ENCODE measurements around the gene ZFYVE16.
"Not testable (repeated sequence)": the region's sequence is repeated elsewhere in the genome, so short reads cannot be mapped to it uniquely, and the experiment has no call there.

ZFYVE16 gene

DNA sequence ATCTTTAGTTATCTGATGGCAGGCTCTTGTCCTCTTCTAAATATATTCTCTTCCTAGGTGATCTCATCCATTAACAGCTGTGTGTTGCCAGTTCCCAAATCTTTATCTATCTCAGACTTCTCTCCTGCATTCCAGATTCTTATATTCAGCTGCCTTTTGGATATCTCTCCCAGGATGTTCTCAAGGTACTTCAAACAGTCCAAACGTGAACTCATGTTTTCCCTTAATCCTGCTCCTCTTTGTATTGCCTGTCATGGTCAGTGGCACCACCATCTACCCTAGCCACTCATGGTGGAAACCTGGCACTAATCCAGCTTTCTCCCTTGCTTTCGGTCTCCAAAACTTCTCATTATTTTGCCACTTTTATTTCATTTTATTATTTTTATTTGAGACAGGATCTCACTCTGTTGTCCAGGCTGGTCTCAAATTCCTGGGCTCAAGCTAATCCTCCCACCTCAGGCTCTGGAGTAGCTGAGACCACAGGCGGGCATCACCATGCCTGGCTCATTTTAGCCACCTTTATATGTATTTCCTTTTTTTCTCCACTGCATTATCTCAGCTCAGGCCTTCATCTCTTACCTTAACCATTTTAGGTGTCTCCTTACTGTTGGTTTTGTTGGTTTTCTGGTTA, 3.8 kb downstream of the ZFYVE16 start:
- no peak for DNase-seq

DNA sequence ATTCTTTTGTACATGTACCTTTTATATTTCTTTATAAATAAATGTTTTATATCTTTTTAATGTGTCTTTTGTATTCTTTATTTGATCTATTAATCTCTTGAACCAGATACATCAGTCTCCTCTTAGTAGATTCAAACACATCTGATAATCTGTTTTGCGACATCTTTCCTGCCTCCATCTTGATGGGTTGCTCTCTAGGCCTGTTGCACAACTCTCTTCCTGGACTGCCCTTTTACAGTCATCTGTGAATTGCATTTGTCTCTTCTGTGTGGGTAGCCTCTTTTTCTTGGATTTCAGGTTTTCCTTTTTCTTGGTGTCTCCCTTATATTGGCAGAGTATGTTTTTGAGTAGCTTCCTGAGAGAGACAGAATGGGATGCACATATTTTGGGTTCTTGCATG, 6.2 kb downstream of the ZFYVE16 start:
- DNase-seq: peak; percentile 72

DNA sequence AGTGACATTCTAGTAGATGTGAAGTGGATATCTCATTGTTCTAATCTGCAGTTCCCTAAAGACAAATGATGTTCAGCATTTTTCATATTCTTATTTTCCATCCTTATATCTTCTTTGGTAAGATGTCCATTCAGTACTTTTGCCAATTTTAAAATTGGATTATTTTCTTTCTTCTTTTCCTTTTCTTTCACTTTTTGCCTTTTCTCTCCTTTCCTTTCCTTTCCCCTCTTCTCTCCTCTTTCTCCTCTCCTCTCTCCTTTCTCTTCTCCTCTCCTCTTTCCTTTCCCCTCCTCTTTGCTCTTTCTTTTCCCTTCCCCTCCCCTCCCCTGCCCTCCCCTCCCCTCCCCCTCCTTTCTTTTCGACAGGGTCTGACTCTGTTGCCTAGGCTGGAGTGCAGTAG, 10.1 kb downstream of the ZFYVE16 start:
- DNase-seq: no peak

DNA sequence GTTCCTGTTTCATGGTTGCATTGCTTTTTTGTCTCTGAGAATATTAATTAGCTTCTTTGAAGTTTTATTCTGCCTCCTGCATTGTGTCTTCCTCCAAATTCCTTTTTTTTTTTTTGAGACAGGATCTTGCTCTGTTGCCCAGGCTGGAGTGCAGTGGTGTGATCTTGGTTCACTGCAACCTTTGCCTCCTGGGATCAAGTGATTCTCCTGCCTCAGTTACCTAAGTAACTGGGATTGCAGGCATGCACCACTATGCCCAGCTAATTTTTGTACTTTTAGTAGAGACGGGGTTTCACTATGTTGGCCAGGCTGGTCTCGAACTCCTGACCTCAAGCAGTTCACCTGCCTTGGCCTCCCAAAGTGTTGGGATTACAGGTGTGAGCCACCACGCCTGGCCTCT, 16.5 kb downstream of the ZFYVE16 start:
- DNase-seq: not testable (repeated sequence)

DNA sequence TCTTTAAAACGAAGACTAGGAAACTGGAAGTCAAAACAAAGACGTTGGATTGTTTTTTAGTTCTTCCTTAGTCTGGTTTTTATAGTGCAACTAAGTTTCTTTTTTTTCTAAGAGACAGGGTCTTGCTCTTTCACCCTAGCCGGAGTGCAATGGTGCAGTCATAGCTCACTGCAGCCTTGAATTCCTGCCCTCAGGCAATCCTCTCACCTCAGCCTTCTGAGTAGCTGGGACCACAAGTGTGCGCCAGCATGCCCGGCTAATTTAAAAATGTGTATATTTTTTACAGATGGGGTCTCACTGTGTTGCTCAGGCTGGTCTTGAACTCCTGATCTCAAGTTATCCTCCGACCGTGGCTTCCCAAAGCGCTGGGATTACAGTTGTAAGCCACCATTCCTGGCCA, 27.6 kb downstream of the ZFYVE16 start:
- no peak for DNase-seq

DNA sequence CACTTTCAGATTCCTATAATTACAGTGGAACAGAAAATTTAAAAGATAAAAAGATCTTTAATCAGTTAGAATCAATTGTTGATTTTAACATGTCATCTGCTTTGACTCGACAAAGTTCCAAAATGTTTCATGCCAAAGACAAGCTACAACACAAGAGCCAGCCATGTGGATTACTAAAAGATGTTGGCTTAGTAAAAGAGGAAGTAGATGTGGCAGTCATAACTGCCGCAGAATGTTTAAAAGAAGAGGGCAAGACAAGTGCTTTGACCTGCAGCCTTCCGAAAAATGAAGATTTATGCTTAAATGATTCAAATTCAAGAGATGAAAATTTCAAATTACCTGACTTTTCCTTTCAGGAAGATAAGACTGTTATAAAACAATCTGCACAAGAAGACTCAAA, 29.5 kb downstream of the ZFYVE16 start:
- peak; percentile 83 for DNase-seq

DNA sequence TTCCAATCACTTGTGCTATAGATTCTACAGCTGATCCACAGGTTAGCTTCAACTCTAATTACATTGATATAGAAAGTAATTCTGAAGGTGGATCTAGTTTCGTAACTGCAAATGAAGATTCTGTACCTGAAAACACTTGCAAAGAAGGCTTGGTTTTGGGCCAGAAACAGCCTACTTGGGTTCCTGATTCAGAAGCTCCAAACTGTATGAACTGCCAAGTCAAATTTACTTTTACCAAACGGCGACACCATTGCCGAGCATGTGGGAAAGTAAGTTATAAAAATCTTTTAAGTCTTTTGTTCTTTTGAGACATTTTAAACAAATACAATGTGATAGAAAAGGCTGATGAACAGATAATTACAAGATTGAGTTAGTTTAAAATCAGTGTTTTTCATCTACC, 30.9 kb downstream of the ZFYVE16 start:
- no peak for DNase-seq

DNA sequence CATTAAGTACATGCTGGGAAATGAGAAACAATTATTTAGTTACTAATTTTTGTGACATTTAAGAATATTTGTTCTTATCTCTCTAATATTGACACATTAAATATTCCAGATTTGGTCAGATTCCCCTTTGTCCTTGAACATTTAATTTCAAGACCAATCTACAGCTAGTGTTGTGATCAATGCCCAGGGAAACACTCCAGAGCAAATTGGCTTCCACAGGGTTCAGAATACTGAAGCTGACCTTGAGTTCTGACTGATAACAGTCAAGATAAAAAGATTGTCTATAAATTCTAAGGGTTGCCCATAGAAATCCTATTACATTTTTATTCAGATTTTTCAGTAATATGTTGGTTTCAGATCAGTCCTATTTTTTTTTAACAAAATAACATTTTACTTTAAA, 31.3 kb downstream of the ZFYVE16 start:
- DNase-seq: no peak

DNA sequence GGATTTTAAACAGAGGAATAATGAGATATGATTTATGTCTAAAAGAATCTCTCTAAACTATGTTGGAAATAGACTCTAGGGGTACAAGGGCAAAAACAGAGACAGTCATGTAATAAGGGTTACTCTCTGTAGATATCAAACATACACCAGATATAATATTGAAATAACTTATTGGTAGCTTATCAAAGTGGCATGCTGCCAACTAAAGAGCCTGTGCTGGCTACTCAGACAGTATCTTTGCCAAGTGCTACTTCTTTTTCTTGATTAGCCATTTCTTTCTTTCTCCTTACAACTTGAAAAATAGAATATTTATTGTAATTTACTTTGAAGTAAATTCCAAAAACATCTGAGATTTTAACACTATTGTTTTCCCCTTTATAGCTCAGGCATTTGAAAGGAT, 34.9 kb downstream of the ZFYVE16 start:
- DNase-seq: no peak

DNA sequence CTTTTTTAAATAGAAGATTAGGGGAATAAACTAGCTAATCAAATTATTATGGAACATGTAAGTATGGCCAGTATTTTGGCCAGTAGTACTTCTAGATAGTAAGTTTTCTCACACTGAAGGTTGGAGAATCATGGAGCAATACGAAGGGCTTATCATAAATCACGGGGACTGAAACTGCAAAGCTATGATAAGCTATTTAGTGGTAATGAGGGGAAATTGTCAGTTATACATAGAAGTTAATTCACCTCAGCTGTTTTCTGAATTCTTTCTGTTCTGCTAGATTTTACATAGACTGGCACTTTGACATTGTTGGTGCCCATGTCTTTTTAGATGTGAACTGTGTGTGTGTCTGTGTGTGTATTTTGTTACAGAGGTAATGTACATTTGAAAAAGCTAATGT, 45.5 kb downstream of the ZFYVE16 start:
- no peak for DNase-seq

DNA sequence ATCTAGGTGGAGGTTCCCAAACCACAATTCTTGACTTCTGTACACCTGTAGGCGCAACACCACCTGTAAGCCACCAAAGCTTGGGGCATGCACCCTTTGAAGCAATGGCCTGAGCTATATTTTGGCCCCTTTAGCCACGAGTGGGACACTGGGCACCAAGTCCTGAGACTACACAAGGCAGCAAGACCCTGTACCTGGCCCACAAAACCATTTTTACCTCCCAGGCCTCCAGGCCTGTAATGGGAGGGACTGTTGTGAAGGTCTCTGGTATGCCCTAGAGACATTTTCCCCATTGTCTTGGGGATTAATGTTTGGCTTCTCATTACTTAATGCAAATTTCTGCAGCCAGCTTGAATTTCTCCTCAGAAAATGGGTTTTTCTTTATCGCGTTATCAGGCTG, 55.4 kb downstream of the ZFYVE16 start:
- DNase-seq: no peak

DNA sequence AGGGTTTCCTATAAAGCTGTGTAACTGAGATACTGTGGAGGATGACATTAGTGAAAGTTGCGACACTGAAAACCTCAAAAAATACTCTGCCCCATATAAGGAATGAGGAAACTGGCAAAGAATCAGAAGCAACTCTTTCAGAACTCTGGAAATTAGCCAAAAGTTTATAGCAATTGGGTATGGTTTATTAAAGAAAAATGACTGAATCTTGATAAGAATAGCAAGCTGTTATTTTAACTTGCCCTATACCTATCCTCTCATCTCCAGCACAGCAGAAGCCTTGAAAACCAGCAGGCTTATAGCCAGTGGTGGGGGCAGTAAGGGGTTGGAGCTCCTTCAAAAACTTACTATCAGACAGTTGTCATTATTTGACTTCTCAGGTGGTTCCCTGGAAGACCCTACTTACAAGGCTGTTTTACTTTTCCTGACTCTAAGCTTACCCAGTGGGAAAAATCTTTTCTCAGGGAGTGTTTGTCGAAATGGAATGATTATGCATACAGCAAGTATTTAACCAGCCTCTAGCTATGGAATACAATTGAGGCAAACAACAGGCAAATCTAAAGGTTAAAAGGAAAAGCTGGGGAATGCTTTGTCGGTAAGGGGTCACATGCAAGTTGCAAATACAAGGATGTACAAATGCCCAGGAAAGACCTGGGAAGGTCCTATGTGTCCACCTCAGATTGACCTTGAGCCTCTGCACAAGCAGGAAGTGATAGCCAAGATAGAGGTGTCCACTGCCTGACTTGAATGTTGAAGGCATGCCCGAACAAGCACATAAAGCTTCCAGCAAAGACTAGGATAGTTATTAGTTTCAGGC, 59.0 kb downstream of the ZFYVE16 start:
- DNase-seq: peak; percentile 69

DNA sequence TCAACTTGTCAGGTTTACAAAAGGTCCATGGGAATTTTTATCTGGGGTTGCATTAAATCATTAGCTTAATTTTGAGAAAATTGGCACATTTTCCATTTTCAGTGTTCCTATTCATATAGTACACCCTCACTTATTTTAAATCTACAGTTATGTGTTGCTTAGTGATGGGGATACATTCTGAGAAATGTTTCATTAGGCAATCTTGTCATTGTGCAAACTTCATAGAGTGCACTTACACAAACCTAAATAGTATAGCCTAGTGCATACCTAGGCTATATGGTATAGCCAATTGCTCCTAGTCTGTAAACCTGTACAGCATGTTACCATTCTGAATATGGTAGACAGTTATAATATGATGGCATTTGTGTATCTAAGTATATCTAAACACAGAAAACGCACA, 60.3 kb downstream of the ZFYVE16 start:
- DNase-seq: peak; percentile 12

DNA sequence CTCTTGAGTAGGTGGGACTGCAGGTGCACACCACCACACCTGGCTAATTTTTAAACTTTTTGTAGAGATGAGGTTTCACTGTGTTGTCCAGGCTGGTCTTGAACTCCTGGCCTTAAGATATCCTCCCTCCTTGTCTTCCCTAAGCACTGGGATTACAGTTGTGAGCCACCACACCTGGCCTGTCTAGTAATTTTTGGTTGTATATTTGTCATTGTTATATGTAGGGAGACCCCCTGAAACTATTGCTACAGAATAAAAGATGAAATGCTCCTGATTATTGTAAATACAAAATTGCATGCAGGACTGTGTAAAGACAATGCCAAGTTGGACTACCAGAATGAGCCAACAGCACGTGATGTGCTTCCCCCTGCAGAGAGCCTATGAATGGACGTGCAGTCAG, 62.8 kb downstream of the ZFYVE16 start:
- DNase-seq: not testable (repeated sequence)

DNA sequence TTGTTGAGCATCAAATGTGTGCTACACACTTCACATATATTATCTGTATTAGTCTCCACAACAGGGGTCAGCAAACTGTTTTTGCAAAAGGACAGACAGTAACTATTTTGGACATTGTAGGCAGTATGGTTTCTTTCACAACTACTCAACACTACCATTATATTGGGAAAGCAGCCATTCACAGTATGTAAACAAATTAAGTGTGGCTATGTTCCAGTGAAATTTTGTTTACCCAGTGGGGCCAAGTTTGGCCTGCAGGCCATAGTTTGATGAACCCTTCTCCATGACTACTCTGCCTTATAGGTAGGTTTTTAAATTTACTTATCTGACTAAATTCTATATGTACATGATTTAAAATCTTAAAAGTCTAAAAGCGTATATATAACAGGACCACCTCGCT, 67.1 kb downstream of the ZFYVE16 start:
- DNase-seq: no peak

DNA sequence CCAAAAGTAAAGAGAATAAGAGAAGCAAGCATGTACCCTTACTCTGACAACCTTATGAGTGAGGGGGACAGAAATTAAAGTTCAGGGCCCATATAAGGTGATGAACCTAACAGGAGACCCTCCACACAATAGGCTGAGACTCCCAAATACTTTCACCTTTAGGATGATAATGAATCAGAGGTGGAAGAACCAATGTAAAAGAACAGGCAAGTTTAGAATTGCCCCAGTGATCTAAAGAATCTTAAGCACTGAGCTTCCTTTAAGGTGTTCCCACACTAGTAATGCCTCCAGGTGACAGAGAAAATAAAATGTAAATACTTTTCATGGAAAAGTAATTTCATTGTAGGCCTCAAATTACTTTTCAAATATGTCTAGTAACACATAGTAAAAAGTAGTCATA, 71.8 kb downstream of the ZFYVE16 start:
- no peak for DNase-seq

DNA sequence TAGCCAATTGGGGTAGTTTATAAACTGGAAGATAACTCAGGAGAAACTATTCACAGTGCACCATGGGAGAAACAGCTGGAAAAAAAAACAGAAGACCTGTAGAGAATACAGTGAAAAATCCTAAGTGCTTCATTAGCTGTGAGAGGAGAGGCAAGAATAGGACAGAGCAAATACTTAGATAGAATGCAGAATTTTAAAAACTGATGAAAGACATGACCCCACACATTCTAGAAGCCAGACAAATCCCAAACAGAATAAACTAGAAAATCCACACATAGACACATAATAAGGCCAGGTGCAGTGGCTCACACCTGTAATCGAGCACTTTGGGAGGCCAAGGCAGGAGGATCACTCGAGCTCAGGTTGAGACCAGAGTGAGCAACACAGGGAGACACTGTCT, 72.5 kb downstream of the ZFYVE16 start:
- no peak for DNase-seq

DNA sequence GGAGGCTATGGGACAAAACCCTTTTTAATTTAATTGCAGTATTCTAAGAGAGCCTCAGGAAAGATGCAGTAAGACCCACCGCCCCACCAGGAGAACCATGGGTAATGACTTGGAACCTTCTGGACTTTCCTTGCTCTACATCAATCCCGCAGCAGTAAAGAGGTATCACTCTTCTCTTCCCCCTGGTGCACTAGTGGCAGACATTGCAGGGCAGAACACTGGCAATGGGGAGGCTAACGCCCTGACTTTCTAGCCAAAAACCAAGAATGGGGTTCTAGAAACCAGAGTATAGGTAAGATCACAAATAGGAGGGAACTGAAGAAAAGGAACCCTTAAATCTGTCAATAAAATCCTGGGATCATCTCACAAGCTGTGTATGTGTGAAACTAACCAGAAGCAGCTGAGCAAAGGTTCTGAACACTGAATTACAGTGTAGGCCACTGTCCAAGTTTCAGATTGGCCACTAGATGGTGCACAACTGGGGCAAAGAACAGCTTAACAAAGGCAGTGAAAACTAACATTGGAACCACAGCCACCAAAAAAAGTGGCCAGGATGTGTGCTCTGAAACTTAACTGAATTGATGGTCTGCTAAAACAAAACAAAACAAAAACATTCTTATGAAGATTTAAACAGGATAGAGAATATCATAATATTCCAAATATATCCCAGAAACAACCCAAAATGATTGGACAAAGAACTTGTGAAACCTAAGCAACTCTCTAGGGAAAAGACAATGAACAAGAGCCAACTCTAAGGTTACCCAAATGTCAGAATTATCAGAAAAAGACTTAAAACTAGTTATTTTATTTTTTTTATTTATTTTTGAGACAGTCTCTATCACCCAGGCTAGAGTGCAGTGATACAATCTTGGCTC, 73.4 kb downstream of the ZFYVE16 start:
- DNase-seq: peak; percentile 51

DNA sequence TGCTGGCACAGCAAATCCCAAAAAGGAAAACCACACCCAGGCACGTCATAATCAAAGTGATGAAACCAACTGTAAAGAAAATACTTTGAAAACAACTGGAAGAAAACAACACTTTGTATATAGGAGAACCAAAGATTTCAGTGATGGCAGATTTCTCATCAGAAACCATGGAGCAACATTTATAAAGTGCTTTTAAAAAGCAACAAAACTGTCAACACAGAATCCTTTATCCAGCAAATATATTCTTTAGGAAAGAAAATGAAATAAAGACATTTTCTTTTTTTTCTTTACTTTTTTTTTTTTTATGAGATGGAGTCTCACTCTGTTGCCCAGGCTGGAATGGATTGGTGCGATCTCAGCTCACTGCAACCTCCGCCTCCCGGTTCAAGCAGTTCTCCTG, 74.7 kb downstream of the ZFYVE16 start:
- DNase-seq: no peak

DNA sequence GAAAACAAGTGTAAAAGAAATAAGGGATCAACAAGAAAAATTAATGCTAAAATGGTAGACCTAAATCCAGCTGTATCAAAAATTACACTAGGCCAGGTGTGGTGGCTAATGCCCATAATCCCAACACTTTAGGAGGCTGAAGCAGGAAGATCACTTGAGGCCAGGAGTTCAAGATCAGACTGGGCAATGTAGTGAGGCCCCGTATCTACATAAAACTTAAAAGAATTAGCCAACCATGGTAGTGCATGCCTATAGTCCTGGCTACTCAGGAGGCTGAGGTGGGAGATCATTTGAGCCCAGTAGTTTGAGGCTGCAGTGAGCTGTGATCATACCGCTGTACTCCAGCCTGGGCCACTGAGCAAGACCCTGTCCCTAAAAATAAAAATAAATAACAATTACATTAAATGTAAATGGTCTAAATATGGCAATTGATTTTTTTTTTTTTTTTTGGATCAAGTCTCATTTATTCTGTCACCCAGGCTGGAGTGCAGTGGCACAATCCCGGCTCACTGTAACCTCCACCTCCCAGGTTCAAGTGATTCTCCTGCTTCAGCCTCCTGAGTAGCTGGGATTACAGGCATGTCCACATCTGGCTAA, 75.9 kb downstream of the ZFYVE16 start:
- no peak for DNase-seq

DNA sequence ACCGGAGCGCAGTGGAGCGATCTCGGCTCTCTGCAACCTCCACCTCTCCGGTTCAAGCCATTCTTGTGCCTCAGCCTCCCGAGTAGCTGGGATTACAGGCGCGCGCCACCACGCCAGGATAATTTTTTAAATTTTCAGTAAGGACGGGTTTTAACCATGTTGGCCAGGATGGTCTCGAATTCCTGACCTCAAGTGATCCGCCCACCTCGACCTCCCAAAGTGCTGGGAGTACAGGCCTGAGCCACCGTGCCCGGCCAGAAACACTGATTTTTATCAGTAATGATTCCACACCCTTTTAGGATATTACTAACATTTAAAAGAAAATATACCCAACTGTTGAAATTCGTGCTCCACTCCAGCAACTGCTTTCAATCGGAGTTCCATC, 79.6 kb downstream of the ZFYVE16 start:
- no peak for DNase-seq

DNA sequence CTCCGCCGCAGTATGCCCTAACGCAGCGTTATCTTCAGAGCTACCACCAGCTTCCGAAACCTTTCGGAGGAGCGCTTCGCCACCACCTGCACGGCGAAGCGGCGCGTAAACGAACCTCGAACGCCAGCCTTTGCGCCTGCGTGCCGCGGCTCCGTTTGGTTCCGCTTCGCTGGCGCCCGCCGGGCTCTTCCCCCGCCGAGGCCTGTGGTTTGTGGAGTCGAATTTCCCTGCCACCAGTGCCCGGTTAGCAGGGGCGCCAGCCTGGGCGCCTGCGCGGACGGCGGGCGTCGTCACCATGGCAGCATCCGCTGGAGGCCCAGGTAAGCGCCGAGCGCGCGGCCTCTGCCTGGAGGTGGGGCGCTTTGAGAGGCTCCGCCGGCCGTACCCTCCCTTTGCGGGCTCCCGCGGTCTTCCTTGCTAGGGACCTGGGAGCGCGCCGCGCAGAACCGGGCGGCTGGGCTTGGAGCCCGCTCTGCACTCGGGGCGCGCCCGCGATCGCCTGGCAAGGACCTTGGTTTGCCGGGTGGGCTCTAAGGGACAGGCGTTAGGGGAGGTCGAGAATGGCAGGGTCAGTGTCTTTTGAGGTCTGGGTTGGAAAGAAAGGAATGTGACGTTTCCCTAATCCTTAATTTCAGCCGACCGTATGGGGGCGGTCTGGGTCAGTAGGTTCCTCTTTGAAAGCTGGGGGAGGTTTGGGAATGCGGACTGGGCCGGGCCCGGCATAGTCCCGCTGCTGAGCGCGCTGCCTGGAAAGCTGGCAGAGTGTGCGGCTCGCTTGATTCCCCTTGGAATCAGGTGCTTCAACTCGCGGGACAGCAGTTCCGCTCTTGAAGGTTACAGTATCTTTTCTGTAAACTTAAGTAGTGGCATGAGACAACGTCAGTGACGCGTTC, 80.2 kb downstream of the ZFYVE16 start, which contains the start of gene FAM151B:
TSS of gene FAM151B (plus strand) at position 272 of the 893 bp plus-strand sequence. CDS start at position 296, 24 bp downstream.
- peak; percentile 78 for DNase-seq
